Fibroblast of skin of abdomen (primary cell): ENCODE measurements around the gene CUL4B. TPM values are rescaled to one million over a fixed set of nuclear protein-coding genes. Genes with fewer than 3 reads are reported as not detected.
A peak's percentile ranks its signal among the peaks of the same experiment; 100 is the strongest.
"Not testable (repeated sequence)": the region's sequence is repeated elsewhere in the genome, so short reads cannot be mapped to it uniquely, and the experiment has no call there.

ENCODE experiments used
- DNase-seq: peaks from one replicate; pipeline ENCODE4 v3.0.0-alpha.2; 2013
- polyA plus RNA-seq, 2 experiments: library from polyadenylated mRNA; unstranded; fragments of 120-200 nt; gene quantifications; one replicate each; pipeline ENCODE4 v1.2.1, GENCODE V29; 2013; ENCODE audit not compliant: insufficient read length in 2 of 2

CUL4B gene
- 53.2 TPM for polyA plus RNA-seq (2013, experiment 1 of 2; ENCODE audit: insufficient read length)
- polyA plus RNA-seq (2013, experiment 2 of 2; ENCODE audit: insufficient read length): 52.2 TPM

DNA sequence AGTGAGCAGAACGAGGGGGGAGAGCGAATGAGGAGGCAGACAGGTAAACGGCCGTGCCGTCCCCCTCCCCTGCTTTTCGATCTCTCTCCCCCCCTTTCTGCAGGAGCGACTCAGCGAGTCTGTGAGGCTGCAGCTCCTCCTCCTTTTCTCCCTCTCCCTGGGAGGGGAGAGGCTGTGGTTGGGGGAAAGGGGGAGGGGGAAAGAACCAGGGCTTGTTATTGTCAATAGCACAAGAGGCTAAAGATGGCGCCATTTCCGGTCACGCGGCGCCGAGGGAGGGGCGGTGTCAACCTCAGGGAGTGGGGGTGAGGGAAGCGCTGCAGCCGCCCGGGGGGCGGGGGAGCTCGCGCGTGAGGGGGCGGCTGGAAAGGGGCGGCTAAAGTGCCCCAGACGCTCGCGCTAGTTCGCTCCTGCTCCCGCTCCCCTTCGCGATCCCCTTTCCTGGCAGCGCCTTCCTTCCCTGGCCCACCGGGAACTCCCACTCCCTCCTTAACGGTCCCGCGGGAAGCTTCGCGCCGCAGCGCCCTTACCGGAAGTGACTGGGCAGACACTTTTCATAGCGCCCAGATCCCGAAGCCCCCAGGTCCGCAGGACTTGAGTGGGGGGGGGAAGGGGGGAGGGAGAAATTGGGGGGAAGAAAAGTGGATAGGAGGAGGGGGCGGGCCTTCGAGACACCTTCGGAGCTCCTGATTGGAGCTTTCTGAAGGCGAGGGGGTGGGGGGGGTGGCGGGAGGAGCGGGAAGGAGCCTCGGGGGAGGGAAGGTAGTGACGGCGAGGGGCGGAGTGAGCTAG, at the start of gene CUL4B:
CUL4B (minus strand) TSS at position 121 of the 792 bp plus-strand sequence. CDS start 324 bp downstream, outside the sequence.
- DNase-seq: peak; percentile 97

GRCh38 chrX:120604361-120604782, 43.6 kb upstream of the CUL4B start:
- peak; percentile 40 for DNase-seq

GRCh38 chrX:120603707-120604360, 43.1 kb upstream of the CUL4B start, which contains the start of gene MCTS1:
Gene MCTS1 (plus strand): TSS chrX:120604101. CDS start chrX:120604237, 136 bp downstream.
- peak; percentile 97 for DNase-seq

GRCh38 chrX:120585702-120586101, 24.9 kb upstream of the CUL4B start:
- no peak for DNase-seq

DNA sequence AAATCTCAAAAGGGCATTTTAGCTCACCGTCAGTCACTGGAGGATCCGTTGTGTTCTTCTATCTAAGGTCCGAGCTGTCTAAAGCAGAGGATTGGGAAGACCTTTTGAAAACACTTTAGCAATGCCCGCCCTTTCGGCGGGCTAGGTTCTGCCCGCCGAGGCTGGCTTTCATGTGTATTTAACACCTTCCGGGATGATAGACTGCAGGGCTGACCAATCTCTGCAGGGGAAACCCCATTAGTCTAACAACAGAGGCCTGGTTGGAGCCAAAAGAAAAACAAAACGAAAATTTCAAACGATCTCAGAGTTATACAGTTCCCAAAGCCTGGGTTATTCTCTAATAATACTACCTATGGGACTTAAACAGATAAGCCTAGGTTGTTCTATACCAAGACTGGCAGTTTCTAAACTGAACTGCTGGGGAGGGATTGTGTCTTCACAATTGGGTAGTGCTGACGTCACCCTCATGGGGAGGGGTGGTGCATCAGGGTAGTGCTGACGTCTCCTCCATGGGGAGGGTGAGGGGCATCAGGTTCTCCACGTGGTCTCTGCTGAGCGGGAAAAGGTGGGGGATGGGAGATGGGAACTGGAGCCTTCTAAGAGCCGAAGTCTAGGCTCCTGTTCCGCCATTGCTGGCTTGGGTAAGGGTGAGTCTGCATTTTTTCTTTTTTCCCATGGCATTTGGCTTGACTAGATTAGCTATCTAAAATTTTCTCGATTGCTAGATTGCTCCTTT, 14.8 kb upstream of the CUL4B start:
- no peak for DNase-seq

DNA sequence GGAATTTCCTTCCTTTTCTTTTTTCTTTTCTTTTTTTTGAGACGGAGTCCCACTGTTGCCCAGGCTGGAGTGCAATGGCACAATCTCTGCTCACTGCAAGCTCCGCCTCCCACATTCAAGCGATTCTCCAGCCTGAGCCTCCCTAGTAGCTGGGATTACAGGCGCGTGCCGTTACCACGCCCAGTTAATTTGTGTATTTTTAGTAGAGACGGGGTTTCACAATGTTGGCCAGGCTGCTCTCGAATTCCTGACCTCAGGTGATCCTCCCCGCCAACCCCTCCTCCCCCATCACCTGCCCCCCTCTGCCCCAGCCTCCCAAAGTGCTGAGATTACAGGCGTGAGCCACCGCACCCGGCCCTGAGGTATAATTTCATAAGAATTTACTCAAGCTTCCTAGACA, 13.0 kb upstream of the CUL4B start:
- DNase-seq: not testable (repeated sequence)

GRCh38 chrX:120570011-120570600, 9.3 kb upstream of the CUL4B start:
- DNase-seq: no peak

GRCh38 chrX:120568609-120569008, 7.8 kb upstream of the CUL4B start:
- DNase-seq: no peak

DNA sequence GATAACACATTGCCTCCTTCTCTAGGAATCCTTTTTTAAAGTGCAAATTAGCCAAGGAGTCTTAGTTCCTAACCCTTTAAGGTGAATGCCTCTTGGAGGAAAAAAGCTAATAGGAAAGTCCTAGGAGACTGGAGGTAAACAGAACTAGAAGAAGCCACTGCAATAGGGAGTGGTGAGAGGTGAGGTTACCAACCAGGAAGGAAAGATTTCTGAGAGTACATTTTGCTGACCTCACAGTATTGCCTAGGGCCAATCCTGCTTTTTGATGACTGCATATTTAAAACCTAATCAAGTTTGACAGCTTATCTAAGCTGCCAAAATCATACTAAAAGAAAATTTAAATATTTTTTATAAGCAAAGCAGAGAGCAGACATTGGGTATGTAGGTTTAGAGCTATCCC, 7.3 kb upstream of the CUL4B start:
- DNase-seq: no peak

DNA sequence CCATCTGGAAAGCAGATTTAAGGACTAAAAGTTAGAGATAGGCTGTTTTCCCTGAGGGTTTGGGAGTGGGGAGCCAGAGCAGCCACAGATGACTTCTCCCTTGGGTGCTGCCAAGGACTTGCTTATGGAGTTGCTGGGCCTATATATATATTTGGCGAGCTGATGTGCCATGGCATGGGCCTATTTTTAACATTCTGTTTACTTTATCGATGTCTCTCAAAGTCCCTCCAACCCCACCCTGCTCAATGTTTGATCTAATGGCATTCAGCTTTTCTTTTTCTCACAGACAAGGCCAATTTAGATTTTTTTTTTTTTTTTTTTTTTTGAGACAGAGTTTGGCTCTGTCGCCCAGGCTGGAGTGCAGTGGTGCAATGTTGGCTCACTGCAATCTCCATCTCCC, 6.1 kb upstream of the CUL4B start:
- DNase-seq: no peak

GRCh38 chrX:120564925-120565324, 4.2 kb upstream of the CUL4B start:
- DNase-seq: no peak

DNA sequence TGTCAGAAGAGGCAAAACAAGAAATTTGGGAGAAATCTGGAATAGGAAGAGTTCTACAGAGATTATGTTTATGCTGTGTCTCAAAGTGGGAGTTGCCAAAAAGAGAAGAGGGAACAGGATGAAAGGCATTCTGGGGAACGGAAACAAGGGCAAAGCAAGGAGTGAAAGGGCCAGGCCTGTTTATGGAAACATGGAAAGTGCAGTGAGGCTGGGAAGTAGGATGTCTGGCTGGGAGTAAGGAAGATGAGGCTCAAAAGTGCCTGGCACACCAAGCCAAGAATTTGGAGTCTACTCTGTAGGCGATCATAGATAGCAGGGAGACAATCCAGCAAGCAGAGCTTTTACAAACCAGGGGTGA, 1.8 kb upstream of the CUL4B start:
- no peak for DNase-seq

- no peak for DNase-seq
Observed at GRCh38 chrX:120561634-120562568, 1.1 kb upstream of the CUL4B start.

DNA sequence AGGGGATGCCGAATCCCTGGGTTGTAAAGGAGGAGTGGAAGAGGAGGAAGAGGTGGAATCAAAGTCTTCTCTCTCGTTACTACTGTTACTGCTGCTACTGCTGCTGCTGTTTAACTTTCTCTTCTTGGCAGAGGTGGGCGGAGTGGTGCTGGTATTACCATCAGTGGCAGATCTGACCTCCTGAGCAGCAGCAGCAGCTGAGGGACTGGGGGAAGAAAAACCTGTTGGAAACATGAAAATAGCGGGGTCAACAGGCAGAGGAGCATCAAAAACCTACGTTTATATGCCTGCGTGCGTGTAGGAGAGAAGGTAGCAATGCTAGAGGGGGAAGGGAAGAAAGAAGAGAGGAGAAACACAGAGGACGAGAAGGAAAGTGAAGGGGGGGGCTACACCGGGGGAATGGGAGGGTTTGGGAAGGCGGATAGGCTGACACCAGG, 339 bp downstream of the CUL4B start:
- DNase-seq: peak; percentile 32

GRCh38 chrX:120559804-120560203, 958 bp downstream of the CUL4B start:
- no peak for DNase-seq

GRCh38 chrX:120556251-120556650, 4.5 kb downstream of the CUL4B start:
- no peak for DNase-seq

DNA sequence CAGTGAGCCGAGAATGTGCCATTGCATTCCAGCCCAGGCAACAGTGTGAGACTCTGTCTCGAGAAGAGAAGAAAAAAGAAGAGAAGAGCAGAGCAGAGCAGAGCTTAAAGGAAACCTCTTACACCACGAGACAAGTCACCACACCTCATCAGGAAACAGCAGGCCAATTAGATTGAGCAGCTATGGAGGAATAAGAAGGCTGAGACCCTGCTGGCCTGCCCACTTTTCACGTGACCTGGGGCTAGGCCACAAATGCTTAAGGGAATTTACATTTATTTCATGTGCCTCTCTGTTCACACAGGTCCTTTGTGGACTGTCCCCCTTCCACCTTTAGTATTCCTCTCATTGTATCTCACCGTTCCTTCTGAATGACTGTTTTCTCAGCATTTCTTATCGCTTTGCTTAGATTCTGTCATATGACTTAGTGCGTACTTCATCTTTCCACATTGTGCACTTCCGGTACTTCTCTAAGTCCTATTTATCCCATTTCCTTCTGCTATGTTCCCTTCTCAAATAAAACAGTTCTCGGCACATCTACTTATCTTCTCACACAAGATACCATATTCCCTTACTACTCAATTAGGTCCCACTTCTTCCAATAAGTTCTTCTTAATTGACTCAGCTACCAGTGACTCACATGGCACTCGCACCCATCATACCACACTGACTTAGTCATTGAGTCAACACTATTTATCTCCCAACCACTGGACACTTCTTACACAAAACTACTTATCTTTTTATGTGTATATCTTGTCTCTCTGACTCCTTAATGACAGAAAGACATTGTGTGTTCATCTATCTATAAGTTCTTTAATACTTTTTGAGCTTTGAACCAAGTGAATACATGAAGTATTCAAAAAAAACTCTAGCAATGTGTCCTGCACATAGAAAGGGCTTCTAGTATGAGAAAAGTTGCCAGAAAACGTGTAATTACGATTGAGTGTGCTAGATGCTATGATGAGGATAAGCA, 11.0 kb downstream of the CUL4B start:
- DNase-seq: peak; percentile 94

- no peak for DNase-seq
Observed at GRCh38 chrX:120536061-120536460, 24.7 kb downstream of the CUL4B start.

DNA sequence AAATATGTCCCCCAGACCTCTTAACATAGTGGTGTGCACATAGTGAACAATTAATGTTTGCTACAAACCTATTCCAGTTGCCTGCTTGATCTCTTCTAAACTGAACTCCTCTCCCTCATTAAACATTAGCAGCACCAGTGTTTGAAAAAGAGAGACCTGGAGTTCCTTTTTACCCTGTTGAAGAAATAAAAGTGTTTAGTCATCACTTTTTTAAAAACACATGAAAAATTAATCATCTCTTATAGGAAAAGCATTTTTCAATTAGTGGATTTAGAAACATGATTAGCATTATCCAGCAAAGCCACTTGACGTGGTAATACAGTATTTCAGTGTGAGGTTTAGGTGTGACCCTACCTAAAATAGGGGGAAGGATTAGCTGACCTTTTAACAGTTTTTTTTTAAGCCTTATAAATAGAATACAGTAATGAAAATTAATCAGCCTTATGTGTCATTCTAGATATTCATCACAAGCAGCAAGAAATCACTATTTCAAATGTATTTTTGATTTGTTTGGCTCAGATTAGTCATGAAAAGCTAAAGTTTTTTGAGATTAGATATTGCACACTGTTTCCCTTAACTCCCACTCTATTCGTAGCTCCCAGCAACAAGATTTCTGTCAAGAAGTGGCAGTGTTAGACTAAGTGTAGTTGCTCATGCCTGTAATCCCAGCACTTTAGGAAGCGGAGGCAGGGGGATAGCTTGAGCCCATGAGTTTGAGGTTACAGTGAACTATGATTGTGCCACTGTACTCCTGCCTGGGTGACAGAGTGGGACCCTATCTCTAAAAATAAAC, 26.2 kb downstream of the CUL4B start:
- DNase-seq: no peak
